AG04450 (cell line): Measurements from ENCODE around the gene CAPN7. TPM values are rescaled to one million over a fixed set of nuclear protein-coding genes. Genes with fewer than 3 reads are reported as not detected.
"Not testable (repeated sequence)": the region's sequence is repeated elsewhere in the genome, so short reads cannot be mapped to it uniquely, and the experiment has no call there.

Source experiments
- CTCF ChIA-PET: fragments of 300-600, 350-600 bp; formaldehyde crosslinking; extraction: SDS; loops from one replicate; lab custom pipeline; 2022; ENCODE audit warnings: antibody characterized with exemption, inconsistent platforms; lab: Charles Lee
- POLR2A ChIA-PET: fragments of 350-600 bp; formaldehyde crosslinking; extraction: SDS; loops from one replicate; lab custom pipeline; 2021; ENCODE audit warnings: antibody characterized with exemption, inconsistent platforms; lab: Yijun Ruan, JAX
- DNase-seq: peaks from one replicate; pipeline ENCODE4 v3.0.0-alpha.2; 2011; ENCODE audit warnings: low read depth, low spot score
- H3K27ac ChIP-seq: one replicate; pipeline ENCODE4 v1.5.1; 2012; ENCODE audit warnings: low read depth, low read length, control low read depth
- H3K27me3 ChIP-seq: one replicate; pipeline ENCODE4 v1.6.0; 2012; ENCODE audit warnings: low read length; ENCODE audit not compliant: control insufficient read depth, insufficient read depth
- H3K4me3 ChIP-seq: 2 replicates; pipeline ENCODE4 v1.5.1; 2011; ENCODE audit warnings: mild to moderate bottlenecking, low read depth, low read length, control low read depth
- H3K9me3 ChIP-seq: 2 replicates; pipeline ENCODE4 v1.5.1; 2012; ENCODE audit warnings: low read length; ENCODE audit not compliant: control insufficient read depth, insufficient read depth
- CTCF ChIP-seq: IDR thresholded peaks from 2 replicates; pipeline ENCODE4 v1.5.1; 2011; ENCODE audit warnings: low read depth, low read length, control low read depth, inconsistent platforms
- polyA plus RNA-seq: library from polyadenylated mRNA; depleted of rRNA; stranded (reverse); fragments of >200 nt; gene quantifications from 2 replicates; pipeline ENCODE4 v1.2.3, GENCODE V29; 2011

CAPN7 gene
- polyA plus RNA-seq, 1 experiment, result 29.0 TPM

DNA sequence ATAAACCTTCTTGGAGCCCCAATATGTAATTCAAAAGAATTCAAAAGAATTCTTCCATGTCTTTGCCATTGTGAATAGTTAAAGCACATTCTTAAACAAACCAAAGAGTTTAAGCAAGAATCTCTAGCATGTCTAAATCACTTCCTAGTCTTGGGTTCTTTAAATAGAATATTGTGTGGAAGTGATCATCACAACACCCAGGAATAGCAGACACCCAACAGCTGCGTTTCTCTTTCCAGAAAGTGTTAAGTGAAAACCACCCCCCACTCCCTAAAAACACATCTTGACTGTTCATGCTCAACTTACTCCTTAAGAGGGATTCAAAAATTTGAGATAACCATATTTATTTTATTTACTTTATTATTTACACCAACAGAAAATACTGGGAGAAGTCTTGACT, 24.1 kb upstream of the CAPN7 start:
- TF ChIP-seq CTCF, result no peak
- no peak for DNase-seq
- H3K4me3 ChIP-seq, result no peak overlapping the region
- H3K9me3 ChIP-seq, result no peaks in the 10 kb centered on the region
- ChIA-PET POLR2A (no interaction called here), CTCF (interaction anchor here (0.9 to 1.1 kb wide), 2 partner anchors 21 to 223 kb away, joined by 3 read pairs; no protein-coding TSS in a partner anchor)
- peaks cover 29% of the 10 kb centered on the region for H3K27me3 ChIP-seq
- no peak overlapping the region for H3K27ac ChIP-seq

- CTCF ChIA-PET, result interaction anchor here (0.6 kb wide), 1 partner anchor 20 kb away, joined by 3 read pairs; no protein-coding TSS in a partner anchor
- DNase-seq, result no peak
- no peak for TF ChIP-seq CTCF
- Histone ChIP-seq H3K4me3 (no peak overlapping the region), H3K9me3 (no peaks in the 10 kb centered on the region), H3K27ac (no peak overlapping the region), H3K27me3 (peaks cover 29% of the 10 kb centered on the region)
- POLR2A ChIA-PET, result no interaction called here
Measured at GRCh38 chr3:15183011-15183410, 23.0 kb upstream of the CAPN7 start.

- no peak for DNase-seq
- ChIA-PET CTCF (interaction anchor here (0.8 to 1.5 kb wide), 2 partner anchors 18 to 76 kb away, joined by 3 to 4 read pairs; no protein-coding TSS in a partner anchor), POLR2A (no interaction called here)
- no peak for TF ChIP-seq CTCF
- peaks cover 11% of the 10 kb centered on the region for H3K27me3 ChIP-seq
- H3K9me3 ChIP-seq, result no peaks in the 10 kb centered on the region
- no peak overlapping the region for H3K27ac ChIP-seq
- H3K4me3 ChIP-seq, result no peak overlapping the region
Measured at GRCh38 chr3:15185404-15185803, 20.6 kb upstream of the CAPN7 start.

DNA sequence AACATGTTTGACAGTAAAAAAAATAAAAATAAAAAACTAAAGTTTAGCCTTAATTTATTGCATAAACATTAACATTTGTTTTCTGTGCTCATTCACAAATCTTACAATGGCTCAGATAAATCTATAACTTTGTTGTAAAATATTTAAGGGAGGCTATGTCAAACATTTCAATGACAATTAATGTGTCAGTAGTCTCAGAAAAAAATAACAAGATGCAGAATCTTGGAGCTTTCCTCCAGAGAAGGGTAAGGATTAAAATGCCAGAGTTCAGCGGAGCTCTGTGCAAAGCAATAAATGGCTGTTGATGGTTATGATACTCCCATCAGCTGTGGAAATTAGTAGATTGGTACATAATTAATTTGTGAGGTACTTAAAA, 20.0 kb upstream of the CAPN7 start:
- Histone ChIP-seq H3K9me3 (no peaks in the 10 kb centered on the region), H3K27me3 (peaks cover 9% of the 10 kb centered on the region), H3K27ac (no peak overlapping the region), H3K4me3 (no peak overlapping the region)
- DNase-seq, result no peak
- CTCF ChIA-PET, result interaction anchor here (0.8 to 1.5 kb wide), 2 partner anchors 17 to 77 kb away, joined by 3 to 4 read pairs; no protein-coding TSS in a partner anchor
- POLR2A ChIA-PET, result no interaction called here
- no peak for TF ChIP-seq CTCF

DNA sequence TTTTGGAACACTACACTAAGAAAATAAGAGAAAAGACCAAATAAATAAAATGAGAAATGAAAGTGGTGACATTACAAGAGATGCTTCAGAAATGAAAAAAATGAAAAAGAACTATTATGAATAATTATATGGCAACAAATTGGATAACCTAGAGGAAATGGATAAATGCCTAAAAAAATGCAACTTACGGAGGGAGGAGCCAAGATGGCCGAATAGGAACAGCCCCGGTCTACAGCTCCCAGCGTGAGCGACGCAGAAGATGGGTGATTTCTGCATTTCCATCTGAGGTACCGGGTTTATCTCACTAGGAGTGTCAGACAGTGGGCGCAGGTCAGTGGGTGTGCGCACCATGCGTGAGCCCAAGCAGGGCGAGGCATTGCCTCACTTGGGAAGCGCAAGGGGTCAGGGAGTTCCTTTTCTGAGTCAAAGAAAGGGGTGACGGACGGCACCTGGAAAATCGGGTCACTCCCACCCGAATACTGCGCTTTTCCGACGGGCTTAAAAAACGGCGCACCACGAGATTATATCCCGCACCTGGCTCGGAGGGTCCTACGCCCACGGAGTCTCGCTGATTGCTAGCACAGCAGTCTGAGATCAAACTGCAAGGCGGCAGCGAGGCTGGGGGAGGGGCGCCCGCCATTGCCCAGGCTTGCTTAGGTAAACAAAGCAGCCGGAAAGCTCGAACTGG, 19.4 kb upstream of the CAPN7 start:
- POLR2A ChIA-PET, DNase-seq, H3K27me3 ChIP-seq, H3K27ac ChIP-seq, H3K4me3 ChIP-seq, H3K9me3 ChIP-seq: not testable (repeated sequence)
- CTCF ChIA-PET, result interaction anchor here (1.5 kb wide), 1 partner anchor 78 kb away, joined by 4 read pairs; no protein-coding TSS in a partner anchor
